Measurements from ENCODE around the gene PDE4D. TPM values are rescaled to one million over a fixed set of nuclear protein-coding genes. Genes with fewer than 3 reads are reported as not detected.

Gene PDE4D
- total and polyA plus RNA-seq, 10 of the 15 experiments (the other 5 are each of a cell fraction or from before 2014, with no cell fraction given): 0.87 to 4.1 (median 2.2) TPM

DNA sequence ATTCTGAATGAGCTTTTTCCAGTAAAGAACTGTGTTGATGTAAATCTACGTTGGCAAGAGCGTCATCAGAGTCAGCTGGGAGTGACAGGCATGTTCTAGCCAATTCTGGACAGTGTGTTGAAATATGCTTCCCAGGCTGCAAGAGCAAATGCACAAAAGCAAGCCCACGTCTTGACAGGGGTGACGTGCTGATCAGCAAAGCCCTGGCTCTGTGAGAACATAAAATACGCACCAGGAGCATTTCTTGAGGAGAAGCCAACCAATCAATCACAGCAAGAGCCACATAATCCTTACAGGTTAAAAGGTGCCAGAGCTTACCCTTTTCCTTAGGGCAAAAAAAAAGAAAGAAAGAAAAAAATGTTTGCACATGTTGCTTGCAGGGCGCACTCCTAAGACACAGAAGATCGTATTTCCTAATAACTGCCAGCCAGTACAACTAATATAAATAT lies 148.1 kb downstream of the PDE4D start (continued):
- TF ChIP-seq CTCF (IDR thresholded peaks at IDR 0.05 in 2 of 3, conservative IDR thresholded peaks at IDR 0.05 in 1 of 3; ENCODE audit: control insufficient read depth in 2 of 3, extremely low read depth in 1 of 3, insufficient read depth in 1 of 3, low read depth in 3 of 3, low read length in 3 of 3) (no peak), EZH2 (IDR thresholded peaks at IDR 0.05; ENCODE audit: borderline replicate concordance, control insufficient read depth, low read depth, low read length) (no peak), SIX5 (IDR thresholded peaks at IDR 0.05; ENCODE audit: low read depth, low read length, severe bottlenecking) (no peak), TBL1XR1 (IDR thresholded peaks at IDR 0.05; ENCODE audit: low read depth, low read length) (no peak), CUX1 (IDR thresholded peaks at IDR 0.05; ENCODE audit: insufficient replicate concordance, low read depth, low read length) (no peak)

Data from GM12878 (cell line).